PC-9 (cell line): Measurements from ENCODE around the gene ADGRA1. TPM values are rescaled to one million over a fixed set of nuclear protein-coding genes. Genes with fewer than 3 reads are reported as not detected.

Experiments used
- BruUV-seq: library from RNA; stranded (reverse); fragments of 400-500 nt; replicated peaks from 2 replicates; lab custom pipeline; 2021; lab: Mats Ljungman, UMichigan
- CTCF ChIA-PET: fragments of 300-600 bp; sonication (Branson Sonifier 250); formaldehyde crosslinking; loops from one replicate; lab custom pipeline; 2022; ENCODE audit warnings: antibody characterized with exemption; lab: Charles Lee
- POLR2A ChIA-PET: fragments of 300-600 bp; sonication (Branson Sonifier 250); formaldehyde crosslinking; loops from one replicate; lab custom pipeline; 2022; ENCODE audit warnings: antibody characterized with exemption; ENCODE audit not compliant: unreplicated experiment; lab: Charles Lee
- DNase-seq, 2 experiments: peaks; one replicate each; pipeline versions ENCODE4 v3.0.0 to v3.0.0-alpha.2; 2015 to 2022; ENCODE audit warnings: mixed read lengths in 1 of 2
- H2AFZ ChIP-seq: fragments of 200-600 bp; sonication (generic); 2 replicates; pipeline ENCODE4 v1.8.1; 2017; ENCODE audit warnings: antibody characterized with exemption
- H3F3A ChIP-seq: fragments of 200-600 bp; sonication (generic); 2 replicates; pipeline ENCODE4 v1.8.1; 2017; ENCODE audit warnings: antibody characterized with exemption, mild to moderate bottlenecking, low read depth; ENCODE audit not compliant: insufficient read depth
- H3K27ac ChIP-seq: fragments of 200-600 bp; sonication (generic); 2 replicates; pipeline ENCODE4 v1.6.1; 2016; ENCODE audit warnings: mixed run types
- H3K27me3 ChIP-seq: fragments of 200-600 bp; sonication (generic); 2 replicates; pipeline ENCODE4 v1.6.1; 2016; ENCODE audit warnings: low read depth, mixed run types; ENCODE audit not compliant: insufficient read depth
- H3K36me3 ChIP-seq: fragments of 200-600 bp; sonication (generic); 2 replicates; pipeline ENCODE4 v1.6.1; 2016; ENCODE audit warnings: low read depth, mixed run types
- H3K4me1 ChIP-seq: fragments of 200-600 bp; sonication (generic); replicated peaks from 2 replicates; pipeline ENCODE4 v1.6.1; 2016; ENCODE audit warnings: mixed run types; ENCODE audit not compliant: insufficient read depth
- H3K4me2 ChIP-seq: fragments of 200-600 bp; sonication (generic); 2 replicates; pipeline ENCODE4 v1.6.1; 2017; ENCODE audit warnings: mixed run types
- H3K4me3 ChIP-seq: fragments of 200-600 bp; sonication (generic); 2 replicates; pipeline ENCODE4 v1.6.1; 2016; ENCODE audit warnings: mixed run types
- H3K79me2 ChIP-seq: fragments of 200-600 bp; sonication (generic); 2 replicates; pipeline ENCODE4 v1.6.1; 2017; ENCODE audit warnings: low read depth, mixed run types
- H3K9me2 ChIP-seq: fragments of 200-600 bp; sonication (generic); 2 replicates; pipeline ENCODE4 v1.8.1; 2017; ENCODE audit warnings: mild to moderate bottlenecking; ENCODE audit not compliant: insufficient read depth
- H3K9me3 ChIP-seq: fragments of 200-600 bp; sonication (generic); 2 replicates; pipeline ENCODE4 v1.8.1; 2016; ENCODE audit warnings: low read depth; ENCODE audit not compliant: insufficient read depth
- H4K20me1 ChIP-seq: fragments of 200-600 bp; sonication (generic); 2 replicates; pipeline ENCODE4 v1.8.1; 2017; ENCODE audit not compliant: insufficient read depth
- EZH2 ChIP-seq: fragments of 200-600 bp; sonication (generic); IDR thresholded peaks from 2 replicates; pipeline ENCODE4 v1.8.0; 2017; ENCODE audit warnings: antibody characterized with exemption, low read depth
- intact Hi-C: fragments of 100-400 bp; cut with micrococcal nuclease; formaldehyde crosslinking; loops from one replicate; pipeline ENCODE4 v1.10.0; 2022; ENCODE audit not compliant: unreplicated experiment
- total RNA-seq: library from RNA; stranded (reverse); gene quantifications from 2 replicates; pipeline ENCODE4 v1.2.3, GENCODE V29; 2021
- TF ChIP-seq, protein P1 (sequence below): fragments of 200-600 bp; sonication (generic); conservative IDR thresholded peaks from 2 replicates; pipeline ENCODE4 v1.6.1; 2017; ENCODE audit warnings: mixed run types, antibody characterized with exemption, mild to moderate bottlenecking, moderate library complexity

The ADGRA1 gene
- total RNA-seq, 1 experiment from 2014 or later = not detected

DNA sequence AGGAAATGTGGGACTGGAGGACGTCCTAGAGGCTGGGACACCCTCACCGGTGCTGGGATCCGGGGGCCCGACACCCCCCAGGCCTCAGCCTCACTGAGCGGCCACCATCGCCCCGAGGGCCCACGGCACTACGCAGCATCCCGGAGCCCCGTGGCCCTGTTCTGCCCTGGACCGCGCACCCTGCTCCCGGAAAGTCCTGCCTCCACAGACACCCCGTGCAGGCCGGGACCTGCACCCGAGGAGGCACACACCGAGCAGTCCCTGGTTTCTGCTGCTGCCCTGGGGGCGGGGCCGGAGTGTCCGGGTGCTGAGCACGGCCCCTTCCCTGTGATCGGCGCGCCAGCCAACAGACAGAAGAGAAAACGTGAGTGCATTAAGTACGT lies 54.2 kb downstream of the ADGRA1 start:
- CTCF ChIA-PET = no interaction called here
- H3K4me2 ChIP-seq = no peak overlapping the region
- no peaks in the 10 kb centered on the region for H3K9me3 ChIP-seq
- no peaks in the 10 kb centered on the region for H3K36me3 ChIP-seq
- DNase-seq = no peak
- no peaks in the 10 kb centered on the region for H3K4me1 ChIP-seq
- no peaks in the 10 kb centered on the region for H3K9me2 ChIP-seq
- POLR2A ChIA-PET = no interaction called here
- peaks cover 31% of the 10 kb centered on the region; the same call in 1 of the 2 replicates for H3K27me3 ChIP-seq
- H2AFZ ChIP-seq = no peak overlapping the region
- TF ChIP-seq, protein P1, sequence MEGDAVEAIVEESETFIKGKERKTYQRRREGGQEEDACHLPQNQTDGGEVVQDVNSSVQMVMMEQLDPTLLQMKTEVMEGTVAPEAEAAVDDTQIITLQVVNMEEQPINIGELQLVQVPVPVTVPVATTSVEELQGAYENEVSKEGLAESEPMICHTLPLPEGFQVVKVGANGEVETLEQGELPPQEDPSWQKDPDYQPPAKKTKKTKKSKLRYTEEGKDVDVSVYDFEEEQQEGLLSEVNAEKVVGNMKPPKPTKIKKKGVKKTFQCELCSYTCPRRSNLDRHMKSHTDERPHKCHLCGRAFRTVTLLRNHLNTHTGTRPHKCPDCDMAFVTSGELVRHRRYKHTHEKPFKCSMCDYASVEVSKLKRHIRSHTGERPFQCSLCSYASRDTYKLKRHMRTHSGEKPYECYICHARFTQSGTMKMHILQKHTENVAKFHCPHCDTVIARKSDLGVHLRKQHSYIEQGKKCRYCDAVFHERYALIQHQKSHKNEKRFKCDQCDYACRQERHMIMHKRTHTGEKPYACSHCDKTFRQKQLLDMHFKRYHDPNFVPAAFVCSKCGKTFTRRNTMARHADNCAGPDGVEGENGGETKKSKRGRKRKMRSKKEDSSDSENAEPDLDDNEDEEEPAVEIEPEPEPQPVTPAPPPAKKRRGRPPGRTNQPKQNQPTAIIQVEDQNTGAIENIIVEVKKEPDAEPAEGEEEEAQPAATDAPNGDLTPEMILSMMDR = no peak
- intact Hi-C loops = loop anchor here (10.0 kb wide), 1 partner anchor 163 kb away; the partner anchor contains the start of genes TUBGCP2 and ZNF511
- H3K27ac ChIP-seq = no peak overlapping the region
- no peak overlapping the region for H3K4me3 ChIP-seq
- no peaks in the 10 kb centered on the region for H3K79me2 ChIP-seq
- no TSS peak for BruUV-seq
- no peaks in the 10 kb centered on the region for H3F3A ChIP-seq
- H4K20me1 ChIP-seq = no peaks in the 10 kb centered on the region

DNA sequence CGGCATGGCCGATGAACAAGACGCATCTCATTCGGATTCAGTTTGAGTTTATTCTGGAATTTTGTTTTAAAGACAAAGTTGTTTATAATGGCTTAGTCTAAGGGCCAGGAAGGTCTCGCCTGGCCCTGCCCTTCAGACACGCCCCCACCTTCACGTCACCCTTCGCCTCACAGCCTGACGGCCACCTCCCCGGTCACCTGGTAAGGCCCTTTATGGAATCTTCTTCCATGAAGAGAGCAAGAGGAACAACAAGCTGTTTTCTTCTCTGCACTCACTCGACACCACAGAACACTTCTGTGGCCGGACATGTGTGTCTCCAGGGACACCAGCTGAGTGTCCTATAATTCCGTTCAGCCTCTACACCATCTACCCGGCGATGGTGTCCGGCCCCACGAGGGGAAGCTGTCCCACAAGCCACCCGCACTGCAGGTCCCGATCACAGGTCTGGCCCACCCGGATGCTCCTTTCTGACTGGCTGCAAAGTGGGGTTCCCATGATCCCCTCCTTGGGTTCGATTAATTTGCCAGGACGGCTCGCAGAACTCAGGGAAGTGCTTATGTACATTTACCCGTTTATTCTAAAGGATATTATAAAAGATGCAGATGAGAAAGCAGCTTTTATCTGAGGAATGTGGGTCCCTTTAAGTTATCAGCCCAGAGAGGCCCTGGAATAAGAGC lies 54.9 kb downstream of the ADGRA1 start:
- H4K20me1 ChIP-seq = no peaks in the 10 kb centered on the region
- no peaks in the 10 kb centered on the region for H3K9me2 ChIP-seq
- H3K36me3 ChIP-seq = no peaks in the 10 kb centered on the region
- DNase-seq = no peak
- H3K4me1 ChIP-seq = no peaks in the 10 kb centered on the region
- ChIA-PET CTCF (no interaction called here), POLR2A (no interaction called here)
- BruUV-seq = no TSS peak
- no peaks in the 10 kb centered on the region for H3F3A ChIP-seq
- no peak overlapping the region for H2AFZ ChIP-seq
- intact Hi-C loops = loop anchor here (10.0 kb wide), 1 partner anchor 162 kb away; the partner anchor contains the start of genes TUBGCP2 and ZNF511
- no peak overlapping the region for H3K27ac ChIP-seq
- no peak overlapping the region for H3K4me2 ChIP-seq
- no peaks in the 10 kb centered on the region for H3K79me2 ChIP-seq
- no peak overlapping the region for H3K4me3 ChIP-seq
- TF ChIP-seq, protein P1 = no peak
- TF ChIP-seq EZH2 = no peak
- H3K27me3 ChIP-seq = peaks cover 31% of the 10 kb centered on the region; the same call in 1 of the 2 replicates
- no peaks in the 10 kb centered on the region for H3K9me3 ChIP-seq

DNA sequence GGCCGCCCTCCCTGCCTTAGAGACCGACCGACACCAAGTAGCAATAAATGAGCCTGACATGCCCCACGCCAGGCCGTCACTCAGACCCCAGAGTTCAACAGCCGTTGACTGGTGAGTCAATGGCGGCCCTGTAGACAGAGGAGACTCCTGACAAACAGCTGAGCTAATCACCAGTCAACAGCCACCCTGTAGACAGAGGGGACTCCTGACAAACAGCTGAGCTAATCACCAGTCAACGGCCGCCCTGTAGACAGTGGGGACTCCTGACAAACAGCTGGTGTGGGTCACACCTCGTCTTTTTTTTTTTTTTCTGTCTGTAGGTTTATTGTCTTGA lies 55.4 kb downstream of the ADGRA1 start:
- ChIA-PET CTCF (interaction anchor here (0.6 kb wide), 1 partner anchor 122 kb away, joined by 7 read pairs; no protein-coding TSS in a partner anchor), POLR2A (no interaction called here)
- no peak for DNase-seq

More for the DNA sequence above, 55.4 kb downstream of the ADGRA1 start:
- no peaks in the 10 kb centered on the region for H3K9me2 ChIP-seq
- BruUV-seq = no TSS peak
- H3K4me2 ChIP-seq = no peak overlapping the region
- H3F3A ChIP-seq = no peaks in the 10 kb centered on the region
- H3K27ac ChIP-seq = no peak overlapping the region
- no peaks in the 10 kb centered on the region for H3K36me3 ChIP-seq
- intact Hi-C loops = loop anchor here (10.0 kb wide), 1 partner anchor 162 kb away; the partner anchor contains the start of genes TUBGCP2 and ZNF511
- no peak overlapping the region for H3K4me3 ChIP-seq
- no peak overlapping the region for H2AFZ ChIP-seq
- no peaks in the 10 kb centered on the region for H3K9me3 ChIP-seq
- no peaks in the 10 kb centered on the region for H3K79me2 ChIP-seq
- no peaks in the 10 kb centered on the region for H4K20me1 ChIP-seq
- no peak for TF ChIP-seq EZH2
- TF ChIP-seq, protein P1 = no peak
- H3K4me1 ChIP-seq = no peaks in the 10 kb centered on the region
- H3K27me3 ChIP-seq = peaks cover 31% of the 10 kb centered on the region; the same call in 1 of the 2 replicates
